Retinal pigment epithelial cell (primary cell): ENCODE measurements around the gene OTUB1.

Experiments used
- DNase-seq: peaks from one replicate; pipeline ENCODE4 v3.0.0-alpha.2; 2010; ENCODE audit warnings: low read depth
- H3K4me3 ChIP-seq: 2 replicates; pipeline ENCODE4 v1.5.1; 2011; ENCODE audit warnings: mild to moderate bottlenecking, low read length, control low read depth, moderate library complexity
- TF ChIP-seq, protein P1 (sequence below): conservative IDR thresholded peaks from 2 replicates; pipeline ENCODE4 v1.5.1; 2011; ENCODE audit warnings: low read depth, low read length, control low read depth, inconsistent platforms

Gene OTUB1

GRCh38 chr11:64007160-64007628 lies 21.0 kb downstream of the OTUB1 start:
- no peak for DNase-seq

GRCh38 chr11:64007629-64008282 lies 21.5 kb downstream of the OTUB1 start:
- peak; percentile 71 for DNase-seq
- TF ChIP-seq, protein P1, sequence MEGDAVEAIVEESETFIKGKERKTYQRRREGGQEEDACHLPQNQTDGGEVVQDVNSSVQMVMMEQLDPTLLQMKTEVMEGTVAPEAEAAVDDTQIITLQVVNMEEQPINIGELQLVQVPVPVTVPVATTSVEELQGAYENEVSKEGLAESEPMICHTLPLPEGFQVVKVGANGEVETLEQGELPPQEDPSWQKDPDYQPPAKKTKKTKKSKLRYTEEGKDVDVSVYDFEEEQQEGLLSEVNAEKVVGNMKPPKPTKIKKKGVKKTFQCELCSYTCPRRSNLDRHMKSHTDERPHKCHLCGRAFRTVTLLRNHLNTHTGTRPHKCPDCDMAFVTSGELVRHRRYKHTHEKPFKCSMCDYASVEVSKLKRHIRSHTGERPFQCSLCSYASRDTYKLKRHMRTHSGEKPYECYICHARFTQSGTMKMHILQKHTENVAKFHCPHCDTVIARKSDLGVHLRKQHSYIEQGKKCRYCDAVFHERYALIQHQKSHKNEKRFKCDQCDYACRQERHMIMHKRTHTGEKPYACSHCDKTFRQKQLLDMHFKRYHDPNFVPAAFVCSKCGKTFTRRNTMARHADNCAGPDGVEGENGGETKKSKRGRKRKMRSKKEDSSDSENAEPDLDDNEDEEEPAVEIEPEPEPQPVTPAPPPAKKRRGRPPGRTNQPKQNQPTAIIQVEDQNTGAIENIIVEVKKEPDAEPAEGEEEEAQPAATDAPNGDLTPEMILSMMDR, result peak; percentile 25
- H3K4me3 ChIP-seq, result peak overlapping the region; percentile 33

More at GRCh38 chr11:64007160-64007628, 21.0 kb downstream of the OTUB1 start:
- peak overlapping the region; percentile 33 for H3K4me3 ChIP-seq
- TF ChIP-seq, protein P1, result no peak

DNA sequence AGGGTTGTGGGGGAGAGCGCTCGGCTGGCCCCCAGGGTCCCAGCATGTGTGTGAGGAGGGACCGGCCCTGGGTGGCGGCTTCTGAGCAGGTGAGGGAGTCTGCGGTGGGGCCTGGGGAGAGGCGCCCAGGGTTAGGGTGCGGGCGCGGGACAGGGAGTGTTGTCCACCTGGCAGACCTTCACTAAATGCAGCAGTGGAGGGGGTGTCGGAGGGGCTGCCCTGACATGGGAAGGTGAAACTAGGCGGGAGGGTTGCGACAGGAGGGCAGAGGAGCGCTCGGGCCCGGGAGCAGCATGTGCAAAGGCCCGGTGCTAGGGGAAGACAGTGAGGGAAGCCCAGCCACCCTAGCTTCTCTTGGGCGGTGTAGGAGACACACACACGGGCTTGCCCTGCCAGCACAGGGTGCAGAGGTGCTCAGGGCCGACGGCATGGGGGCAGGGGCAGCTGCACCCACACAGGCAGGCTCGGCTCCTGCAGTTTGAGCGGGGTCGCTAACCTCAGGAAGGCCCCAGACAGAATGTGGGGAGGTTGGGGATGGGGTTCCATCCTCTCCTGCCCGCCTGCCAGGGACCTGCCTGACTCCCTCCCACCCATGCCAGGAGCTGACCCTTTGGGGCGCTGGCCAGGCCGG lies 22.2 kb downstream of the OTUB1 start:
- DNase-seq, result no peak
- no peak overlapping the region for H3K4me3 ChIP-seq
- TF ChIP-seq, protein P1, result no peak

GRCh38 chr11:64008914-64009633 lies 22.8 kb downstream of the OTUB1 start:
- H3K4me3 ChIP-seq, result no peak overlapping the region
- DNase-seq, result no peak
- TF ChIP-seq, protein P1, result no peak

DNA sequence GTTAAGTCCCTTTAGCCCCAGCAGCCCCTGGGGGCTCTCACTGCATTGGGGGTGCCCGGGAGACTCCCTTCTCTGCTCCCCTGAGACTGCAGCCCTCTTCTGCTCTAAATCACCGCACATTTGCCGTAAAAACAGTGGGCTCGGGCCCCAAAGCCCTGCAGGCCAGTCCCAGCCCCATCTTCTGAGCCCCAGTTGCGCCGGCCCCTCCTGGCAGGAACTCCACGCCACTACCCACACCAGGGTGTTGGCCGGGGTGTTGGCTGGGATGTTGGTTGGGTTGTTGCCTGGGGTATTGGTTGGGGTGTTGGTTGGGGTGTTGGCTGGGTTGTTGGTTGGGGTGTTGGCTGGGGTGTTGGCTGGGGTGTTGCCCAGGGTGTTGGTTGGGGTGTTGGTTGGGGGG lies 23.5 kb downstream of the OTUB1 start:
- no peak for DNase-seq
- TF ChIP-seq, protein P1, result no peak
- H3K4me3 ChIP-seq, result no peak overlapping the region

- TF ChIP-seq, protein P1, result no peak
- no peak for DNase-seq
Measured at GRCh38 chr11:64010783-64011182, 24.5 kb downstream of the OTUB1 start.

More at GRCh38 chr11:64010783-64011182, 24.5 kb downstream of the OTUB1 start:
- no peak overlapping the region for H3K4me3 ChIP-seq
